ENCODE measurements around the gene COL1A2. TPM values are rescaled to one million over a fixed set of nuclear protein-coding genes. Genes with fewer than 3 reads are reported as not detected.

Gene COL1A2
- total and polyA plus RNA-seq, 2 donors (not counting 1 experiment from before 2014, with no cell fraction given): 0.46 to 0.47 TPM

DNA sequence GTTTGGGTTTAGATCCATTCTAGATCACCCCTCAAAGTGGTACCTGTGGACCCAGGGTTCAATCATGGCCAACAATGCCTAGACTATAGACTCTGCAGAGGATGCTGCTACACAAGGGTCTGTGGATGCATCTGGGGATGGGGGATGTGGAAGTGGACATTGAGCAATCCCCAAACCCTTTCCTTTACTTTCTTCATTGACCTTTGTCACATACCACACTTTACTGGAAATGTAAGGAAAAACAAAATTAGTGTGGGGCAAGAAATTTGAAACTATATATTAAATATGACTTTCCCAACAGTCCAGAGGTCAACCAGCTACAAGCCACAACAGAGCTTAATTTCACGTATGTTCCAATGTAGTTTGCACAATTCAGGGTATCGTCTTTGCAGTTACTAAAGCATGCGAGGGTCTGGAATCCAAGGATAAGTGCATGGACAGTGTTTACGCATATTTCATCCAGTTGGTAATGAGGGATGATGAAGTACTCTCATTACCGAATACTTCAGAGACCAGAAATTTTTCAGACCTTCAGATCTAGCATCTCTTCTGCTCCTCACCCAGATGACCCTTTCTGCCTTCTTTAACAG is 81.7 kb downstream of the COL1A2 start:
- Histone ChIP-seq H3K4me1 (ENCODE audit: control insufficient read depth in 2 of 2, insufficient read depth in 2 of 2, low read length in 2 of 2) (no peaks in the 10 kb centered on the region), H3K27me3 (replicated peaks in 1 of 4; ENCODE audit: control extremely low read depth in 1 of 4, control insufficient read depth in 3 of 4, insufficient read depth in 4 of 4, low read length in 3 of 4) (no peaks in the 10 kb centered on the region), H3K4me3 (ENCODE audit: control extremely low read depth in 1 of 5, extremely low read depth in 1 of 5, insufficient read depth in 1 of 5, low read depth in 2 of 5, low read length in 4 of 5) (no peak overlapping the region), H3K27ac (ENCODE audit: low read length in 2 of 2) (no peak overlapping the region), H3K4me2 (replicated peaks; ENCODE audit: low read depth, low read length, poor library complexity, severe bottlenecking) (no peak overlapping the region), H3K9ac (ENCODE audit: low read length) (no peak overlapping the region), H3K79me2 (ENCODE audit: control insufficient read depth, insufficient read depth, low read length) (no peaks in the 10 kb centered on the region), H4K20me1 (ENCODE audit: control insufficient read depth, insufficient read depth, low read length, poor library complexity, severe bottlenecking) (no peaks in the 10 kb centered on the region), H2AFZ (ENCODE audit: insufficient read depth, low read depth, low read length, poor library complexity, severe bottlenecking) (no peak overlapping the region), H3K36me3 (replicated peaks in 1 of 2; ENCODE audit: control extremely low read depth in 1 of 2, control insufficient read depth in 1 of 2, extremely low read depth in 1 of 2, insufficient read depth in 2 of 2, low read length in 1 of 2) (no peaks in the 10 kb centered on the region), H3K9me3 (ENCODE audit: control extremely low read depth in 1 of 3, control insufficient read depth in 2 of 3, insufficient read depth in 1 of 3, low read length in 2 of 3) (peaks cover 0 to 6% (median 0%) of the 10 kb centered on the region in 3 donors)
- Mint-ChIP-seq H3K4me3 (no peak overlapping the region), H3K27ac (no peak overlapping the region), H3K9me3 (ENCODE audit: insufficient read depth) (peaks cover 6% of the 10 kb centered on the region), H3K27me3 (peaks cover 7% of the 10 kb centered on the region), H3K4me1 (no peaks in the 10 kb centered on the region)
- ATAC-seq (ENCODE audit: low read depth) (no peak), DNase-seq (no peak)
- ChIA-PET POLR2A (no interaction called here), CTCF (interaction anchor here (0.6 kb wide), 1 partner anchor 1066 kb away, joined by 3 read pairs; no protein-coding TSS in a partner anchor)
- intact Hi-C loops (cut with micrococcal nuclease): no loop called here
- no peak for TF ChIP-seq EZH2 (IDR thresholded peaks at IDR 0.05; ENCODE audit: borderline replicate concordance, insufficient read depth, low read depth, low read length, poor library complexity, severe bottlenecking)
- TF ChIP-seq, protein P1, sequence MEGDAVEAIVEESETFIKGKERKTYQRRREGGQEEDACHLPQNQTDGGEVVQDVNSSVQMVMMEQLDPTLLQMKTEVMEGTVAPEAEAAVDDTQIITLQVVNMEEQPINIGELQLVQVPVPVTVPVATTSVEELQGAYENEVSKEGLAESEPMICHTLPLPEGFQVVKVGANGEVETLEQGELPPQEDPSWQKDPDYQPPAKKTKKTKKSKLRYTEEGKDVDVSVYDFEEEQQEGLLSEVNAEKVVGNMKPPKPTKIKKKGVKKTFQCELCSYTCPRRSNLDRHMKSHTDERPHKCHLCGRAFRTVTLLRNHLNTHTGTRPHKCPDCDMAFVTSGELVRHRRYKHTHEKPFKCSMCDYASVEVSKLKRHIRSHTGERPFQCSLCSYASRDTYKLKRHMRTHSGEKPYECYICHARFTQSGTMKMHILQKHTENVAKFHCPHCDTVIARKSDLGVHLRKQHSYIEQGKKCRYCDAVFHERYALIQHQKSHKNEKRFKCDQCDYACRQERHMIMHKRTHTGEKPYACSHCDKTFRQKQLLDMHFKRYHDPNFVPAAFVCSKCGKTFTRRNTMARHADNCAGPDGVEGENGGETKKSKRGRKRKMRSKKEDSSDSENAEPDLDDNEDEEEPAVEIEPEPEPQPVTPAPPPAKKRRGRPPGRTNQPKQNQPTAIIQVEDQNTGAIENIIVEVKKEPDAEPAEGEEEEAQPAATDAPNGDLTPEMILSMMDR (IDR thresholded peaks at IDR 0.05): no peak
- WGBS (ENCODE audit: insufficient coverage): 90% methylated on average over 2 of the region's 5 CpGs

DNA sequence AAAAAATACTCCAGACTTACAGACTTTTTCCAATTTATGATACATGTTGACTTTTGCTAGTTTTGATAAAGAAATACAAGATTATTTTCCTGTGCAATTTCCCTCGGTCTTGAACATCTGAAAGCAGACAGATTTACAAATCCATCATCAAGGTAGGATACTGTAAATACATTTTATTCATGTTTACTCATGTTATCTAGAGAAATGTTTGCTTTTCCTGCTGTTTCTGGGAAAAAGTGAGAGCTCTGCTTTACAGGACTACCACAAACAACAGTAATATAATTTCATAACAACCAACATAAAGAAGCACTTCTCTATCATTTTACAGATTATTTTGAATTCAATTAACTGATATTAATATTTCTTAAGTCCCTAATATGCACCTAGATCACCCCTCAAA is 83.2 kb downstream of the COL1A2 start:
- no peak for DNase-seq
- Mint-ChIP-seq H3K27ac (no peak overlapping the region), H3K4me3 (no peak overlapping the region), H3K9me3 (ENCODE audit: insufficient read depth) (no peaks in the 10 kb centered on the region), H3K27me3 (peaks cover 8% of the 10 kb centered on the region), H3K4me1 (no peaks in the 10 kb centered on the region)
- Histone ChIP-seq H3K4me2 (replicated peaks; ENCODE audit: low read depth, low read length, poor library complexity, severe bottlenecking) (no peak overlapping the region), H4K20me1 (ENCODE audit: control insufficient read depth, insufficient read depth, low read length, poor library complexity, severe bottlenecking) (no peaks in the 10 kb centered on the region), H3K4me1 (ENCODE audit: control insufficient read depth in 2 of 2, insufficient read depth in 2 of 2, low read length in 2 of 2) (no peaks in the 10 kb centered on the region), H3K9ac (ENCODE audit: low read length) (no peak overlapping the region), H2AFZ (ENCODE audit: insufficient read depth, low read depth, low read length, poor library complexity, severe bottlenecking) (no peak overlapping the region), H3K4me3 (ENCODE audit: control extremely low read depth in 1 of 5, extremely low read depth in 1 of 5, insufficient read depth in 1 of 5, low read depth in 2 of 5, low read length in 4 of 5) (no peak overlapping the region), H3K9me3 (ENCODE audit: control extremely low read depth in 1 of 3, control insufficient read depth in 2 of 3, insufficient read depth in 1 of 3, low read length in 2 of 3) (no peaks in the 10 kb centered on the region), H3K27ac (ENCODE audit: low read length in 2 of 2) (no peak overlapping the region), H3K79me2 (ENCODE audit: control insufficient read depth, insufficient read depth, low read length) (no peaks in the 10 kb centered on the region), H3K27me3 (replicated peaks in 1 of 4; ENCODE audit: control extremely low read depth in 1 of 4, control insufficient read depth in 3 of 4, insufficient read depth in 4 of 4, low read length in 3 of 4) (no peaks in the 10 kb centered on the region), H3K36me3 (replicated peaks in 1 of 2; ENCODE audit: control extremely low read depth in 1 of 2, control insufficient read depth in 1 of 2, extremely low read depth in 1 of 2, insufficient read depth in 2 of 2, low read length in 1 of 2) (no peaks in the 10 kb centered on the region)
- no peak for ATAC-seq (ENCODE audit: low read depth)
- ChIA-PET POLR2A (no interaction called here), CTCF (no interaction called here)
- WGBS (ENCODE audit: insufficient coverage): no CpG with 5 or more reads among the region's 1 CpG
- intact Hi-C loops (cut with micrococcal nuclease): no loop called here
- TF ChIP-seq EZH2 (IDR thresholded peaks at IDR 0.05; ENCODE audit: borderline replicate concordance, insufficient read depth, low read depth, low read length, poor library complexity, severe bottlenecking): no peak
- TF ChIP-seq, protein P1 (IDR thresholded peaks at IDR 0.05): no peak
